Endothelial cell (in vitro differentiated cells): ENCODE data around the gene KCTD19. TPM values are rescaled to one million over a fixed set of nuclear protein-coding genes. Genes with fewer than 3 reads are reported as not detected.
A peak's percentile ranks its signal among the peaks of the same experiment; 100 is the strongest.
"Not testable (repeated sequence)": the region's sequence is repeated elsewhere in the genome, so short reads cannot be mapped to it uniquely, and the experiment has no call there.

Experiments
- DNase-seq: peaks from one replicate; pipeline ENCODE4 v3.0.0; 2021; ENCODE audit warnings: low spot score
- H3K27ac Mint-ChIP-seq: one replicate; pipeline ENCODE4 v1.8.0; 2021; ENCODE audit warnings: mixed read lengths, inconsistent platforms; ENCODE audit not compliant: unreplicated experiment
- H3K27me3 Mint-ChIP-seq: one replicate; pipeline ENCODE4 v1.8.0; 2021; ENCODE audit warnings: mild to moderate bottlenecking, moderate library complexity, mixed read lengths, inconsistent platforms; ENCODE audit not compliant: unreplicated experiment
- H3K36me3 Mint-ChIP-seq: one replicate; pipeline ENCODE4 v1.8.0; 2021; ENCODE audit warnings: mild to moderate bottlenecking, low read depth, mixed read lengths, inconsistent platforms; ENCODE audit not compliant: unreplicated experiment
- H3K4me1 Mint-ChIP-seq: one replicate; pipeline ENCODE4 v1.8.0; 2021; ENCODE audit warnings: mild to moderate bottlenecking, mixed read lengths, inconsistent platforms; ENCODE audit not compliant: unreplicated experiment
- H3K4me3 Mint-ChIP-seq: one replicate; pipeline ENCODE4 v1.8.0; 2021; ENCODE audit warnings: mild to moderate bottlenecking, mixed read lengths, inconsistent platforms; ENCODE audit not compliant: unreplicated experiment
- H3K9me3 Mint-ChIP-seq: one replicate; pipeline ENCODE4 v1.8.0; 2021; ENCODE audit warnings: mixed read lengths, inconsistent platforms; ENCODE audit not compliant: unreplicated experiment
- long read RNA-seq: library from polyadenylated mRNA; unstranded; transcript quantifications from one replicate; pipeline ENCODE4 v2.0.0, GENCODE V29; 2020; ENCODE audit not compliant: unreplicated experiment
- total RNA-seq: library from RNA; stranded (reverse); fragmentation: NEBNext Ultra II Directional; extraction: Animal tissue kit (Norgen Biotek cat#: 25700); gene quantifications from one replicate; pipeline ENCODE4 v1.2.1, GENCODE V29; 2021; ENCODE audit not compliant: unreplicated experiment
- TF ChIP-seq, protein P1 (sequence below): fragments of 200-600 bp; sonication (generic); IDR thresholded peaks from one replicate; pipeline ENCODE4 v1.5.0; 2021; ENCODE audit warnings: antibody characterized with exemption; ENCODE audit not compliant: unreplicated experiment

The KCTD19 gene
- 2.0 TPM for total RNA-seq
- long read RNA-seq, partial matches to known transcripts, result 0 of 1 reads
- long read RNA-seq, other reads (novel, unspliced or antisense), result 1 of 1 reads

DNA sequence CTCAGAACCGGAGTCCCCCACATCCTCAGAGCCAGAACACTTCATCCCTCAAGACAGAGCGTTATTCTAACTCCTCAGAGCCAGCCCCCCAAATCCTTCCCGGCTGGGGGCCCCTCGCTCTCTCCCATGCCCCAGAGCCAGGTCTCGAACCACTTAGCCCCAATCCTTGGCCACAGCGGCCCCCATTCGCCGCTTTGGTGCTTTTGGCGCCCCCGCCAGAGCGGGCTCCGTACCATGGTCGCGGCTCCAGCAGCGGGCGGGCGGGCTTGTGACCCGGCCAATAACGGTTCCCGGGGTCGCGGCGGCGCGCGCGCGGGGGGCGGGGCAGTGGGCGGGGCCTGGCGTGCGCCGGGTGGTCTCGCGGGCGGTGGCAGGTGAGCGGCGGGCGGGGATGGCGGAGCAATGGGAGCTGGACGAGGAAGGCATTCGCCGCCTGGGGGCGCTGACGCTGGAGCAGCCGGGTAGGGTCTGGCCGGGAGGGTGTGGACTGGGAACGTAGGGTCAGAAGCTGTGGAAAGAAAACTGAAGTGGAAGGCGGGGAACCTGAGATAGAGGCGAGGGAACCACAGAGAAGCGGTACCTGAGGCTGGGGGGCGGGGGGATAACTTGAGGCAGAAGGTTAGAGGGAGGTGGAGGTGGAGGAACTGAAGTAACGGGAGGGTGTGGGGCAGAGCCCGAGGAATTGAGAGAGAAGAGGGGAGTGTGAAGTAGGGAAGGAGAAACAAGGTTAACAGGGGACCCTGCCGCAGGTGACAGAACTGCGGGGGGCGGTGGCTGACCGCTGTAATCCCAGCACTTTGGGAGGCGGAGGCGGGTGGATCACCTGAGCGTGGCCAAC, at the start of gene KCTD19, which contains the start of gene LRRC36:
Gene KCTD19, minus strand, starts transcription at position 270 of the 838 bp plus-strand sequence. Its CDS starts 34 bp downstream, at position 236.
Gene LRRC36, plus strand, starts transcription at position 344 of the 838 bp plus-strand sequence. Its CDS starts 48 bp downstream, at position 392.
- Mint-ChIP-seq H3K4me1 (peaks cover 4% of the 10 kb centered on the region), H3K4me3 (peak within 1 kb of the TSS; percentile 90), H3K27ac (peak within 1 kb of the TSS; percentile 23), H3K27me3 (peaks cover 6% of the 10 kb centered on the region), H3K36me3 (no peaks in the 10 kb centered on the region), H3K9me3 (no peaks in the 10 kb centered on the region)
- TF ChIP-seq, protein P1, sequence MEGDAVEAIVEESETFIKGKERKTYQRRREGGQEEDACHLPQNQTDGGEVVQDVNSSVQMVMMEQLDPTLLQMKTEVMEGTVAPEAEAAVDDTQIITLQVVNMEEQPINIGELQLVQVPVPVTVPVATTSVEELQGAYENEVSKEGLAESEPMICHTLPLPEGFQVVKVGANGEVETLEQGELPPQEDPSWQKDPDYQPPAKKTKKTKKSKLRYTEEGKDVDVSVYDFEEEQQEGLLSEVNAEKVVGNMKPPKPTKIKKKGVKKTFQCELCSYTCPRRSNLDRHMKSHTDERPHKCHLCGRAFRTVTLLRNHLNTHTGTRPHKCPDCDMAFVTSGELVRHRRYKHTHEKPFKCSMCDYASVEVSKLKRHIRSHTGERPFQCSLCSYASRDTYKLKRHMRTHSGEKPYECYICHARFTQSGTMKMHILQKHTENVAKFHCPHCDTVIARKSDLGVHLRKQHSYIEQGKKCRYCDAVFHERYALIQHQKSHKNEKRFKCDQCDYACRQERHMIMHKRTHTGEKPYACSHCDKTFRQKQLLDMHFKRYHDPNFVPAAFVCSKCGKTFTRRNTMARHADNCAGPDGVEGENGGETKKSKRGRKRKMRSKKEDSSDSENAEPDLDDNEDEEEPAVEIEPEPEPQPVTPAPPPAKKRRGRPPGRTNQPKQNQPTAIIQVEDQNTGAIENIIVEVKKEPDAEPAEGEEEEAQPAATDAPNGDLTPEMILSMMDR, result peak; percentile 48
- peak; percentile 99 for DNase-seq

DNA sequence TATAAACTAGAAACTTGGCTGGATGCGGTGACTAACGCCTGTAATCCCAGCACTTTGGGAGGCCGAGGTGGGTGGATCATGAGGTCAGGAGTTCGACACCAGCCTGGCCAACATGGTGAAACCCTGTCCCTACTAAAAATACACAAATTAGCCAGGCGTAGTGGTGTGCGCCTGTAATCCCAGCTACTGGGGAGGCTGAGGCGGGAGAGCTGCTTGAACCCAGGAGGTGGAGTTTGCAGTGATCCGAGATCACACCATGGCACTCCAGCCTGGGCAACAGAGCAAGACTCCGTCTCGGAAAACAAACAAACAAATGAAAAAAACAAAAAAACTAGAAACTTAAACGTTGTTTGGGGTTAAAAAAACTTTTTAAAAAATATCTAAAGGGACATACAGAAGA, 49.5 kb upstream of the KCTD19 start:
- H3K4me1 Mint-ChIP-seq, H3K9me3 Mint-ChIP-seq, DNase-seq, H3K4me3 Mint-ChIP-seq, H3K27me3 Mint-ChIP-seq, H3K27ac Mint-ChIP-seq, H3K36me3 Mint-ChIP-seq: not testable (repeated sequence)

DNA sequence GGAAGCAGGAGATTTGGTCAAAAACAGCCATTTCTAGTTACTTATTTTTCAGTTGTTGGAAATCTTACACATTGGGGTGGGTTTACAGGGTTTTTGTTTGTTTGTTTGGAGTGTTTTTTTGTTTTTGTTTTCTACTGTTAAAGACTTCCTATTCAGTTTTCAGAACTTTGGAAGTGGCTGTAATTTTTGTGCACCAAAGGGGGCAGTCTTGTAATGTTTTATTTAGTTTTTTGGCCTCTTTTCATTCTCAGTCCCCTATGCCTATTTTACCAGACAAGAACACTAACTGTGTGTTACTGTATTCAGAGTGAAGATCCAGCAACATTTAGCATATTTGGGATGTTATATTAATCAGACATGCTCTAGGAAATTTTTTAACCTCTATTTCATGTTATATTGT, 46.1 kb upstream of the KCTD19 start:
- H3K4me3 Mint-ChIP-seq, result no peak overlapping the region
- DNase-seq, result no peak
- H3K4me1 Mint-ChIP-seq, result peaks cover 3% of the 10 kb centered on the region
- no peaks in the 10 kb centered on the region for H3K27me3 Mint-ChIP-seq
- TF ChIP-seq, protein P1, result no peak
- H3K9me3 Mint-ChIP-seq, result no peaks in the 10 kb centered on the region
- H3K27ac Mint-ChIP-seq, result no peak overlapping the region
- H3K36me3 Mint-ChIP-seq, result no peaks in the 10 kb centered on the region

DNA sequence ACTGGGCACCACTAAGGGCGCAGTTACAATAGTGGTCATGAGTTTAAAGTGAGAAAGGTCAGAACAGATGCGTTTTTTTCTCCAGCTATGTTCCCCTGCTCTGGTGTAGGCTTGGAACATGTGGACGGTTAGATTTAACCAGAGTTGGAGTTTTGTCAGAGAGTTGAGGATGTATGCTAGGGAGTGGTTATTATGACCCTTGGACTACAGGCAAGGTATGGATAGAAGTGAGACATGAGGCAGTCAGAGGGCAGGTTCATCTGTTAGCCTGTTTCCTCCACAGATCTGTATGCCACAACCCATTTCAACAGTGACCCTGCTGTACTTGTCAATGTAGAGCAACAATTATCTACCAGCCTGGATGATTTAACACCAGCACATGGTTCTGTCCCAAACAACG, 44.1 kb upstream of the KCTD19 start:
- no peaks in the 10 kb centered on the region for H3K36me3 Mint-ChIP-seq
- TF ChIP-seq, protein P1, result no peak

DNA sequence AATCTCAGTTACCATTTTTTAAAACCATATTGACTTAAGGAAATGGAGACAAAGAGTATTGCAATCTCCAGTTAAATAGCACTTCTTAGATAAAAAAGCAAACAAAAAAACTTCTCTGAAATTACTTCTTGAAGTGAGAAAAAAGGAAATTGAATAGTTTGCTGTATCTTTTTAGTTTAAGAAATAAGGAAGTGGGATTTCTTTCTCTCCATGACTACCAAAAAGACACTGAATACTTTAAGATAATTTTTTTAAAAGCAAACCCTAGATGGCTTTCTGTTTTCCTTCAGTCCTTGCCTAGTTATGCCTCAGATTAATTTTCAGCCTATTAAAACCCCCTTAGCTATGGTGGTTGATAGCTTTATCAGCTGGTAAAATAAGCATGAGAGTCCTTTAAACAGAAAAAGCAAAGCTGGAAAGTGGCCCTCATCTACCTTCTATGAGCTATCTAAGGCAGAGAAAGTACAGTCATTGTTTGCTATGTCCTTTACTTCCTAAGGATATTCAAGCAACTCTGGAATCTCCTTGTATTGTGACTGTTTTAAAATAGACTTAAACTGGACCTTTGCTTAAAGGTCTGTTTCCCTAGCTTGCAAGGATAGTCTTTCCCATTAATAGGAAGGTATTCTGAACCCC, 38.2 kb upstream of the KCTD19 start:
- TF ChIP-seq, protein P1, result no peak
- DNase-seq, result no peak
- peak overlapping the region; percentile 88 for H3K27ac Mint-ChIP-seq
- no peak overlapping the region for H3K4me3 Mint-ChIP-seq
- H3K36me3 Mint-ChIP-seq, result no peaks in the 10 kb centered on the region
- peaks cover 1% of the 10 kb centered on the region for H3K27me3 Mint-ChIP-seq
- peaks cover 19% of the 10 kb centered on the region for H3K4me1 Mint-ChIP-seq
- H3K9me3 Mint-ChIP-seq, result no peaks in the 10 kb centered on the region

More for the DNA sequence above, 44.1 kb upstream of the KCTD19 start:
- Mint-ChIP-seq H3K27ac (no peak overlapping the region), H3K9me3 (no peaks in the 10 kb centered on the region), H3K27me3 (no peaks in the 10 kb centered on the region), H3K4me1 (peaks cover 6% of the 10 kb centered on the region), H3K4me3 (no peak overlapping the region)
- DNase-seq, result no peak
